H1 (cell line): Measurements from ENCODE around the gene EIF4EBP2. TPM values are rescaled to one million over a fixed set of nuclear protein-coding genes. Genes with fewer than 3 reads are reported as not detected.
A peak's percentile ranks its signal among the peaks of the same experiment; 100 is the strongest.

Experiments used
- ATF3 ChIP-seq: IDR thresholded peaks from 2 replicates; pipeline ENCODE4 v1.6.1; 2011; ENCODE audit warnings: low read depth, mild to moderate bottlenecking, low read length; ENCODE audit not compliant: insufficient read depth
- CBX8 ChIP-seq: fragments of 300-800, 300-1000 bp; sonication (generic); IDR thresholded peaks from 2 replicates; pipeline ENCODE4 v1.7.1; 2016; ENCODE audit warnings: low read depth, low read length, borderline replicate concordance
- CHD7 ChIP-seq: fragments of 300-600 bp; sonication (generic); IDR thresholded peaks from 2 replicates; pipeline ENCODE4 v1.7.1; 2012; ENCODE audit warnings: low read length, moderate library complexity, mild to moderate bottlenecking, inconsistent platforms; ENCODE audit not compliant: insufficient replicate concordance
- CTBP2 ChIP-seq: IDR thresholded peaks from 2 replicates; pipeline ENCODE4 v1.7.0; 2011; ENCODE audit warnings: borderline replicate concordance, mild to moderate bottlenecking, moderate library complexity, mixed read lengths, low read length; ENCODE audit not compliant: insufficient read depth, insufficient read length
- EZH2 ChIP-seq: fragments of 200-600 bp; sonication (generic); IDR thresholded peaks from 2 replicates; pipeline ENCODE4 v1.7.1; 2012; ENCODE audit warnings: low read depth, mild to moderate bottlenecking, moderate library complexity, low read length, inconsistent platforms; ENCODE audit not compliant: severe bottlenecking
- GTF2F1 ChIP-seq: IDR thresholded peaks from 2 replicates; pipeline ENCODE4 v1.6.1; 2012; ENCODE audit warnings: low read depth, low read length, improper control_type of control experiment, borderline replicate concordance
- SRF ChIP-seq: IDR thresholded peaks from 2 replicates; pipeline ENCODE4 v1.6.1; 2011; ENCODE audit warnings: mild to moderate bottlenecking, low read depth, low read length, moderate library complexity
- TBP ChIP-seq: IDR thresholded peaks from 2 replicates; pipeline ENCODE4 v1.6.1; 2011; ENCODE audit warnings: low read depth, low read length, improper control_type of control experiment
- polyA plus RNA-seq, 7 experiments: library from polyadenylated mRNA; depleted of rRNA in 3 of 7; stranded (reverse) in 5 of 7; unstranded in 2 of 7; fragments of >200 nt in 5 of 7; fragments of 200-250 nt in 2 of 7; gene quantifications; 1 replicate in 5 of 7; 2 replicates in 1 of 7; 4 replicates in 1 of 7; pipeline versions ENCODE4 v1.2.1 to v1.2.3, GENCODE V29; 2011 to 2013; ENCODE audit warnings: missing spikeins in 2 of 7, mixed read lengths in 2 of 7
- total RNA-seq: library from RNA; stranded (reverse); fragmentation: NEBNext Ultra II Directional; extraction: Animal tissue kit (Norgen Biotek cat#: 25700); gene quantifications from 2 replicates; pipeline ENCODE4 v1.2.1, GENCODE V29; 2021

Gene EIF4EBP2
- total and polyA plus RNA-seq, 2 of the 8 experiments (the other 6 are each of a cell fraction or from before 2014, with no cell fraction given) = 55.3 to 144 TPM

- TF ChIP-seq CBX8 = no peak
- no peak for TF ChIP-seq ATF3
- no peak for TF ChIP-seq EZH2
- peak; percentile 90 for TF ChIP-seq TBP
- TF ChIP-seq CTBP2 = no peak
- no peak for TF ChIP-seq GTF2F1
- no peak for TF ChIP-seq SRF
- no peak for TF ChIP-seq CHD7
Observed at GRCh38 chr10:70404036-70404786, at the start of gene EIF4EBP2 (continued).
